HL-60 (cell line): ENCODE data around the gene FUT3.

Experiments
- DNase-seq, 2 experiments: peaks; one replicate each; pipeline ENCODE4 v3.0.0-alpha.2; 2010 to 2020; ENCODE audit warnings: low read depth in 1 of 2, low spot score in 1 of 2
- H3K27ac ChIP-seq: fragments of 250-450 bp; sonication (Bioruptor Pico); replicated peaks from 2 replicates; pipeline ENCODE4 v1.5.1; 2020; ENCODE audit warnings: mild to moderate bottlenecking, moderate library complexity
- H3K27me3 ChIP-seq: fragments of 250-450 bp; sonication (Bioruptor Pico); 2 replicates; pipeline ENCODE4 v1.5.1; 2021; ENCODE audit warnings: mild to moderate bottlenecking, moderate library complexity; ENCODE audit not compliant: insufficient read depth, poor library complexity, severe bottlenecking
- H3K4me3 ChIP-seq: replicated peaks from 2 replicates; pipeline ENCODE4 v1.5.1; 2011; ENCODE audit warnings: mild to moderate bottlenecking, control low read depth, low read length; ENCODE audit not compliant: insufficient read depth
- GABPA ChIP-seq: IDR thresholded peaks from 2 replicates; pipeline ENCODE4 v1.6.1; 2012; ENCODE audit warnings: low read depth
- POLR2AphosphoS5 ChIP-seq: IDR thresholded peaks from 2 replicates; pipeline ENCODE4 v1.6.1; 2012; ENCODE audit warnings: low read depth
- SPI1 ChIP-seq: IDR thresholded peaks from 2 replicates; pipeline ENCODE4 v1.6.1; 2012; ENCODE audit warnings: low read depth, mild to moderate bottlenecking, borderline replicate concordance
- TF ChIP-seq, protein P1 (sequence below): IDR thresholded peaks from 2 replicates; pipeline ENCODE4 v1.6.1; 2012; ENCODE audit warnings: low read depth; ENCODE audit not compliant: insufficient replicate concordance
- TF ChIP-seq, protein P2 (sequence below): IDR thresholded peaks from one replicate; pipeline ENCODE4 v1.5.1; 2011; ENCODE audit warnings: low read length, control low read depth, inconsistent platforms; ENCODE audit not compliant: insufficient read depth

The FUT3 gene

DNA sequence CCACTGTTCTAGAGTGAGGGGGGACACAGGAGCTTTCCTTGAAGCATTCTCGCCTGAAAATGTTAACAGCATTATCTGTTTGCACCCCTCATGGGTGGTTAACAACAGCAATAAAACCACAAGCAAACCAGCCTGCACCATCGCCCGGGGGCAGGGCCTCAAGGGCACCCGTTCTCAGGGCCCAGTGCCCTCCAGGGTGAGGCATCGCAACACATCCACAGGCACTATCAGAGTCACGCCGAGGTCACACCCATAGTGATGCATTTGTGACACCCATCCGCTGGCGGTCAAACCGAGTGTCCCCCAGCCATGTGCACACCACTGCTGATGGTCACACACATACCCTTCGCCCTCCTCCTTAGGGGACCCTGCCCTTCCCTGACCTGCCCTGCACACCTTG lies 14.5 kb upstream of the FUT3 start:
- H3K4me3 ChIP-seq, result no peak overlapping the region
- H3K27ac ChIP-seq, result no peak overlapping the region
- DNase-seq, result no peak
- TF ChIP-seq, protein P1, sequence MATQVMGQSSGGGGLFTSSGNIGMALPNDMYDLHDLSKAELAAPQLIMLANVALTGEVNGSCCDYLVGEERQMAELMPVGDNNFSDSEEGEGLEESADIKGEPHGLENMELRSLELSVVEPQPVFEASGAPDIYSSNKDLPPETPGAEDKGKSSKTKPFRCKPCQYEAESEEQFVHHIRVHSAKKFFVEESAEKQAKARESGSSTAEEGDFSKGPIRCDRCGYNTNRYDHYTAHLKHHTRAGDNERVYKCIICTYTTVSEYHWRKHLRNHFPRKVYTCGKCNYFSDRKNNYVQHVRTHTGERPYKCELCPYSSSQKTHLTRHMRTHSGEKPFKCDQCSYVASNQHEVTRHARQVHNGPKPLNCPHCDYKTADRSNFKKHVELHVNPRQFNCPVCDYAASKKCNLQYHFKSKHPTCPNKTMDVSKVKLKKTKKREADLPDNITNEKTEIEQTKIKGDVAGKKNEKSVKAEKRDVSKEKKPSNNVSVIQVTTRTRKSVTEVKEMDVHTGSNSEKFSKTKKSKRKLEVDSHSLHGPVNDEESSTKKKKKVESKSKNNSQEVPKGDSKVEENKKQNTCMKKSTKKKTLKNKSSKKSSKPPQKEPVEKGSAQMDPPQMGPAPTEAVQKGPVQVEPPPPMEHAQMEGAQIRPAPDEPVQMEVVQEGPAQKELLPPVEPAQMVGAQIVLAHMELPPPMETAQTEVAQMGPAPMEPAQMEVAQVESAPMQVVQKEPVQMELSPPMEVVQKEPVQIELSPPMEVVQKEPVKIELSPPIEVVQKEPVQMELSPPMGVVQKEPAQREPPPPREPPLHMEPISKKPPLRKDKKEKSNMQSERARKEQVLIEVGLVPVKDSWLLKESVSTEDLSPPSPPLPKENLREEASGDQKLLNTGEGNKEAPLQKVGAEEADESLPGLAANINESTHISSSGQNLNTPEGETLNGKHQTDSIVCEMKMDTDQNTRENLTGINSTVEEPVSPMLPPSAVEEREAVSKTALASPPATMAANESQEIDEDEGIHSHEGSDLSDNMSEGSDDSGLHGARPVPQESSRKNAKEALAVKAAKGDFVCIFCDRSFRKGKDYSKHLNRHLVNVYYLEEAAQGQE, result no peak
- TF ChIP-seq, protein P2, sequence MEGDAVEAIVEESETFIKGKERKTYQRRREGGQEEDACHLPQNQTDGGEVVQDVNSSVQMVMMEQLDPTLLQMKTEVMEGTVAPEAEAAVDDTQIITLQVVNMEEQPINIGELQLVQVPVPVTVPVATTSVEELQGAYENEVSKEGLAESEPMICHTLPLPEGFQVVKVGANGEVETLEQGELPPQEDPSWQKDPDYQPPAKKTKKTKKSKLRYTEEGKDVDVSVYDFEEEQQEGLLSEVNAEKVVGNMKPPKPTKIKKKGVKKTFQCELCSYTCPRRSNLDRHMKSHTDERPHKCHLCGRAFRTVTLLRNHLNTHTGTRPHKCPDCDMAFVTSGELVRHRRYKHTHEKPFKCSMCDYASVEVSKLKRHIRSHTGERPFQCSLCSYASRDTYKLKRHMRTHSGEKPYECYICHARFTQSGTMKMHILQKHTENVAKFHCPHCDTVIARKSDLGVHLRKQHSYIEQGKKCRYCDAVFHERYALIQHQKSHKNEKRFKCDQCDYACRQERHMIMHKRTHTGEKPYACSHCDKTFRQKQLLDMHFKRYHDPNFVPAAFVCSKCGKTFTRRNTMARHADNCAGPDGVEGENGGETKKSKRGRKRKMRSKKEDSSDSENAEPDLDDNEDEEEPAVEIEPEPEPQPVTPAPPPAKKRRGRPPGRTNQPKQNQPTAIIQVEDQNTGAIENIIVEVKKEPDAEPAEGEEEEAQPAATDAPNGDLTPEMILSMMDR, result no peak
- TF ChIP-seq GABPA (no peak), SPI1 (no peak), POLR2AphosphoS5 (no peak)
- no peaks in the 10 kb centered on the region for H3K27me3 ChIP-seq

DNA sequence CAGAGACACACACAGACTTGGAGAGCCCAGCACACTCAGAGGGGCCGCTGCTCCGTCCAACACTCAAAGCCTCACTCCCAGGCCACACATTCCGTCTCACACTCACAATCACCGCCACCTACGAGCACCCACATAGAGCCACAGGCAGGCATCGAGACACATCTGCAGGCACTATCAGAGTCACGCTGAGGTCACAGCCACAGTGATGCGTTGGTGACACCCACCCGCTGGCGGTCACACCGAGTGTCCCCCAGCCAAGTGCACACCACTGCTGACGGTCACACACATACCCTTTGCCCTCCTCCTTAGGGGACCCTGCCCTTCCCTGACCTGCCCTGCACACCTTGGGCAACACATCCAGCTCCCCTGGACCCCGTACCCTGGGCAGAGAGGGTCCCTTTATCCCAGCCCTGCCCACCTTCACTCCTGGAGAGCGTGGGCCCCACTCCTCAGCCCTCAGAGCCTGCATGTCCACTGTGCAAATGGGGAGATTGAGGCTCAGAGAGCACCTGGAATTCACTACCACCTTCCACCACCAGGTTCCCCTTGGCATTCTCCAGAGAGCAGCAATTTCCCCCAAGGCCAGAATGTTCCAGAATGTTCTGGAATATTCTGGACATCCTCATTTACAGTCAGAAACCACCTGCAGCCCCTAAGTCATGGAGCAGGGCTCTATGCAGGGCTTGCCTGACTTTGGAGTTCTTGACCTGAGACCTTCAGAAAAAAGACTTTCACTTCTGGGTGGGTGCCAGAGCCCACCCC lies 13.7 kb upstream of the FUT3 start:
- no peak overlapping the region for H3K4me3 ChIP-seq
- H3K27ac ChIP-seq, result no peak overlapping the region
- TF ChIP-seq, protein P1, result no peak
- no peak for TF ChIP-seq SPI1
- TF ChIP-seq, protein P2, result no peak
- no peak for TF ChIP-seq POLR2AphosphoS5
- no peak for TF ChIP-seq GABPA
- DNase-seq, result no peak
- H3K27me3 ChIP-seq, result no peaks in the 10 kb centered on the region

DNA sequence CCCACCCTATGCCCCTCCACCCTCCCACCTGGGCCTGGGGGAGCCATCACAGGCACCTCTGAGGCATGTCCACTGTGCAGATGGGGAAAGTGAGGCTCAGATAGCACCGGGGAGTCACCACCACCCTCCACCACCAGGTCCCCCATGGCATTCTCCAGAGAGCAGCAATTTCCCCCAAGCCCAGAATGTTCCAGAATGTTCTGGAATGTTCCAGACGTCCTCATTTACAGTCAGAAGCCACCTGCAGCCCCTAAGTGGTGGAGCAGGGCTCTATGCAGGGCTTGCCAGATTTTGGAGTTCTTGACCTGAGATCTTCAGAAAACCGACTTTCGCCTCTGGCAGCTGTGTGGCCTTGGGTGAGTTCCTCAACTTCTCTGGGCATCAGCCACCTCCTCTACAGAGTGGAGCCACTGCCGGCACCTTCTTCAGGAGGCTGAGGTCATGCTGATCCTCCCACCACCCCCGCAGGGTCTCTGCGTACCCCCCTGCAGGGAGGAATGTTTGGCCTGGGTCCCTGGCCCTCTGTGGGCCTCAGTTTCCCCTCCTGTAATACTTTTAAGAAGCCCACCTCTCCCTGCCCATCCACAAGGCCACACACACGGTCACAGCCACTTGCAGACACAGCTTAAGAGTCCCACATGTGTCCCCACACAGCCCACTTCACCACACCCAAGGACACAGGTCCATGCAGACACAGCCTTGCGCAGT lies 12.9 kb upstream of the FUT3 start:
- Histone ChIP-seq H3K4me3 (no peak overlapping the region), H3K27ac (no peak overlapping the region), H3K27me3 (no peaks in the 10 kb centered on the region)
- no peak for DNase-seq
- TF ChIP-seq POLR2AphosphoS5, result no peak
- no peak for TF ChIP-seq GABPA
- TF ChIP-seq, protein P2, result no peak
- no peak for TF ChIP-seq SPI1
- TF ChIP-seq, protein P1, result no peak
